Sigmoid colon (tissue), 4 donors: ENCODE measurements around the gene DUSP11.

ENCODE experiments used
- POLR2AphosphoS5 ChIP-seq, 4 donors: sonication (generic); formaldehyde crosslinking; IDR thresholded peaks; one replicate each; pipeline ENCODE4 v1.6.1; 2017; ENCODE audit warnings: antibody characterized with exemption in 4 of 4
- TF ChIP-seq, protein P1 (sequence below), 4 experiments: fragments of 450-650 bp in 3 of 4; fragments of 200-600 bp in 1 of 4; IDR thresholded peaks; one replicate each; pipeline ENCODE4 v1.5.1; 2016 to 2019; ENCODE audit warnings: antibody characterized with exemption in 4 of 4, mild to moderate bottlenecking in 3 of 4, moderate library complexity in 2 of 4

DNA sequence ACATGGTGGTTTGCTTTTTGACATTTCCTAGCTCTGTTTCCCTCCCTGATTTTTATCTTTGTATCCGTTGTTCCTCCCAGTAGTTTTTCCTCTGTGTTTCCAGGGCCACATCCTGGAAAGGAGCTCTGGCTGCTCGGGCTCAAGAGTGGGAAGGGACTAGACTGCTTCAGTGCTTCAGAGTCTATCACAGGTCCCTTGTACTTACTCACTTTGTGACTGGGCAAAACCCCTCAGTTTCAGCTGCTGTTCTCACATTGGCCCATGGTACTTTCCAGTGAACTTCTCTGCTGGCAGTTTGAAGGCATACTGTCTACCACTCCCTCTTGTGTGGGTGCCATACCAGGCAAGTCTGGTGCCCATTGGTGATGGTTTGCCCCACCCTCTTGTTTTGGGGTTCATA is 41.3 kb upstream of the DUSP11 start:
- TF ChIP-seq, protein P1, sequence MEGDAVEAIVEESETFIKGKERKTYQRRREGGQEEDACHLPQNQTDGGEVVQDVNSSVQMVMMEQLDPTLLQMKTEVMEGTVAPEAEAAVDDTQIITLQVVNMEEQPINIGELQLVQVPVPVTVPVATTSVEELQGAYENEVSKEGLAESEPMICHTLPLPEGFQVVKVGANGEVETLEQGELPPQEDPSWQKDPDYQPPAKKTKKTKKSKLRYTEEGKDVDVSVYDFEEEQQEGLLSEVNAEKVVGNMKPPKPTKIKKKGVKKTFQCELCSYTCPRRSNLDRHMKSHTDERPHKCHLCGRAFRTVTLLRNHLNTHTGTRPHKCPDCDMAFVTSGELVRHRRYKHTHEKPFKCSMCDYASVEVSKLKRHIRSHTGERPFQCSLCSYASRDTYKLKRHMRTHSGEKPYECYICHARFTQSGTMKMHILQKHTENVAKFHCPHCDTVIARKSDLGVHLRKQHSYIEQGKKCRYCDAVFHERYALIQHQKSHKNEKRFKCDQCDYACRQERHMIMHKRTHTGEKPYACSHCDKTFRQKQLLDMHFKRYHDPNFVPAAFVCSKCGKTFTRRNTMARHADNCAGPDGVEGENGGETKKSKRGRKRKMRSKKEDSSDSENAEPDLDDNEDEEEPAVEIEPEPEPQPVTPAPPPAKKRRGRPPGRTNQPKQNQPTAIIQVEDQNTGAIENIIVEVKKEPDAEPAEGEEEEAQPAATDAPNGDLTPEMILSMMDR (IDR thresholded peaks at IDR 0.05), result no peak
- TF ChIP-seq POLR2AphosphoS5 (IDR thresholded peaks at IDR 0.05), result no peak
